ENCODE data around the gene BTNL8. TPM values are rescaled to one million over a fixed set of nuclear protein-coding genes. Genes with fewer than 3 reads are reported as not detected.

The BTNL8 gene
- polyA plus RNA-seq, 2 of the 4 experiments (the other 2 are of a cell fraction): not detected

- CTCF ChIA-PET: interaction anchor here (0.7 to 1.8 kb wide), 9 partner anchors 10 to 302 kb away, joined by 3 to 6 read pairs (median 4); no protein-coding TSS in a partner anchor
- peaks cover 33% of the 10 kb centered on the region for H3K4me1 ChIP-seq
- no peak for FAIRE-seq
- DNase-seq (ENCODE audit: low read depth in 1 of 2, low spot score in 1 of 2): peak; percentile 19 to 56
- H3K9me3 ChIP-seq: no peaks in the 10 kb centered on the region
- peak overlapping the region; percentile 70 for H3K4me2 ChIP-seq
- POLR2A ChIA-PET: interaction anchor here (0.9 kb wide), 2 partner anchors 34 to 56 kb away, joined by 3 to 4 read pairs; no protein-coding TSS in a partner anchor
- peak overlapping the region; percentile 55 to 59; a peak in 5 of 6 replicates for H3K27ac ChIP-seq
- TF ChIP-seq FOSL2 (IDR thresholded peaks at IDR 0.05): no peak
- peak; percentile 22; the same call in 1 of the 2 replicates for TF ChIP-seq FOSL2 (CRISPR knock-in tag; IDR thresholded peaks at IDR 0.05)
- no peak for TF ChIP-seq SREBF2 (IDR thresholded peaks at IDR 0.05)
- TF ChIP-seq EHF (CRISPR knock-in tag; IDR thresholded peaks at IDR 0.05): no peak
- TF ChIP-seq GATA3 (IDR thresholded peaks at IDR 0.05; ENCODE audit: borderline replicate concordance): no peak
- no peak for TF ChIP-seq TP53 (CRISPR knock-in tag; IDR thresholded peaks at IDR 0.05)
- no peak for TF ChIP-seq HES2 (IDR thresholded peaks at IDR 0.05)
- 0 out of 4 replicates have a peak, but pooled peaks have one; percentile 20 to 24 for TF ChIP-seq CEBPB (IDR thresholded peaks at IDR 0.05)
- no peak for TF ChIP-seq SMC3 (IDR thresholded peaks at IDR 0.05)
- TF ChIP-seq MAX (IDR thresholded peaks at IDR 0.05): no peak
- TF ChIP-seq NR3C1 (IDR thresholded peaks at IDR 0.05): no peak
- peak; percentile 7 to 12; a peak in 2 of 6 replicates for ATAC-seq
- peak overlapping the region; percentile 8; the same call in 1 of the 3 replicates for H3K4me3 ChIP-seq
- 2% methylated on average over 5 of the region's 5 CpGs for WGBS (ENCODE audit: missing lambda C conversion rate)
These were observed 32.8 kb upstream of the BTNL8 start for GRCh38 chr5:180865981-180866695.

GRCh38 chr5:180866985-180867384 lies 32.0 kb upstream of the BTNL8 start:
- ChIA-PET POLR2A (no interaction called here), CTCF (interaction anchor here (0.7 to 4.3 kb wide), 7 partner anchors 9 to 301 kb away, joined by 3 to 24 read pairs (median 4); no protein-coding TSS in a partner anchor)
- H3K9me3 ChIP-seq: no peaks in the 10 kb centered on the region
- FAIRE-seq (no peak), ATAC-seq (no peak; a peak in 1 of 6 replicates), DNase-seq (ENCODE audit: low read depth in 1 of 2, low spot score in 1 of 2) (no peak)
- H3K27ac ChIP-seq: peak overlapping the region; percentile 55; a peak in 5 of 6 replicates
- WGBS (ENCODE audit: missing lambda C conversion rate): 83% methylated on average over 10 of the region's 10 CpGs
- H3K4me3 ChIP-seq: no peak overlapping the region
- H3K4me2 ChIP-seq: peak overlapping the region; percentile 70
- peaks cover 33% of the 10 kb centered on the region for H3K4me1 ChIP-seq
- TF ChIP-seq NR3C1 (IDR thresholded peaks at IDR 0.05) (no peak), EP300 (IDR thresholded peaks at IDR 0.05) (no peak), JUN (IDR thresholded peaks at IDR 0.05) (no peak), HOXA7 (CRISPR knock-in tag; IDR thresholded peaks at IDR 0.05) (no peak)

- peak; percentile 91 to 94 for ATAC-seq
- no peak overlapping the region for H3K4me3 ChIP-seq
- 0 out of 6 replicates have a peak overlapping the region, but pooled peaks of 1 of the 2 experiments have one; percentile 19 for H3K27ac ChIP-seq
- ChIA-PET POLR2A (interaction anchor here (1.0 kb wide), 1 partner anchor 59 kb away, joined by 4 read pairs; no protein-coding TSS in a partner anchor), CTCF (interaction anchor here (0.6 to 4.3 kb wide), 43 partner anchors 8 to 316 kb away, joined by 3 to 24 read pairs (median 5); no protein-coding TSS in a partner anchor)
- H3K4me2 ChIP-seq: peak overlapping the region; percentile 21; the same call in 1 of the 3 replicates
- WGBS (ENCODE audit: missing lambda C conversion rate): 2% methylated on average over 3 of the region's 3 CpGs
- FAIRE-seq: no peak
- H3K4me1 ChIP-seq: peaks cover 33% of the 10 kb centered on the region
- no peaks in the 10 kb centered on the region for H3K9me3 ChIP-seq
- TF ChIP-seq CTCF (IDR thresholded peaks at IDR 0.05) (peak; percentile 86), RAD21 (conservative IDR thresholded peaks at IDR 0.05 in 1 of 2, IDR thresholded peaks at IDR 0.05 in 1 of 2) (peak; percentile 84 to 90), FOSB (CRISPR knock-in tag; IDR thresholded peaks at IDR 0.05) (no peak), HES2 (IDR thresholded peaks at IDR 0.05) (no peak), MAX (IDR thresholded peaks at IDR 0.05) (0 out of 2 replicates have a peak, but pooled peaks have one; percentile 19), ZC3H11A (IDR thresholded peaks at IDR 0.05) (no peak), HMGXB4 (CRISPR knock-in tag; IDR thresholded peaks at IDR 0.05; ENCODE audit: borderline replicate concordance) (no peak), USF2 (IDR thresholded peaks at IDR 0.05) (no peak), SMC3 (IDR thresholded peaks at IDR 0.05) (peak; percentile 81), EHF (CRISPR knock-in tag; IDR thresholded peaks at IDR 0.05) (no peak)
- peak; percentile 87 to 89 for DNase-seq (ENCODE audit: low read depth in 1 of 2, low spot score in 1 of 2)
These were observed 30.0 kb upstream of the BTNL8 start for GRCh38 chr5:180868960-180869359.
